Measurements from ENCODE around the gene PRAC2. TPM values are rescaled to one million over a fixed set of nuclear protein-coding genes. Genes with fewer than 3 reads are reported as not detected.
A peak's percentile ranks its signal among the peaks of the same experiment; 100 is the strongest.

Gene PRAC2
- total and polyA plus RNA-seq, 5 donors from 2014 or later: not detected

DNA sequence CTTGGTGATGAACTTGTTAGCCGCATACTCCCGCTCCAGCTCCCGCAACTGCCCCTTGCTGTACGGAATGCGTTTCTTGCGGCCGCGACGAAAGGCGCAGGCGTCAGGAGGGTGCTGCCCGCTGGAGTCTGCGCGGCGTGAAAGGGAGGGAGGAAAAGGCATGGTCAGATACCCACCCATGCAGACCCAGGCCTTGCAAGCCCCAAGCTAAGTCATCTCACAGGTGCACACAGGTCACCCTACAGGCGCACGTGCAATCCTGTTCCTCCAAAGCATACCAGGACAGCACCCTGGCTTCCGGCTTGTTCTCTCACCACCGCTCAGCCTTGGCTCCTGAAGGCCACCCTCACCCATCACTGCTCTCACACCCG, 3.9 kb downstream of the PRAC2 start:
- H3K4me1 ChIP-seq (ENCODE audit: control insufficient read depth, insufficient read depth, low read length, poor library complexity, severe bottlenecking): peaks cover 54% of the 10 kb centered on the region
- Mint-ChIP-seq H3K27ac (peak overlapping the region in 1 of 3 donors; percentile 87), H3K27me3 (peaks cover 100% of the 10 kb centered on the region), H3K9me3 (peaks cover 0 to 6% (median 0%) of the 10 kb centered on the region in 7 donors), H3K4me1 (peaks cover 7 to 52% (median 20%) of the 10 kb centered on the region in 4 donors), H3K4me3 (peak overlapping the region in 3 of 4 donors; percentile 16 to 90 (median 32)), H3K36me3 (no peaks in the 10 kb centered on the region)
- ATAC-seq (ENCODE audit: low read depth in 2 of 2): no peak
- peaks cover 58% of the 10 kb centered on the region for H3K27me3 ChIP-seq (ENCODE audit: control insufficient read depth, insufficient read depth, low read length)
- no peak for DNase-seq
- no peak overlapping the region for H3K27ac ChIP-seq (ENCODE audit: insufficient read depth, low read length, poor library complexity, severe bottlenecking)
- H3K36me3 ChIP-seq (ENCODE audit: control insufficient read depth, insufficient read depth, low read length): no peaks in the 10 kb centered on the region
- no peak overlapping the region for H3K4me3 ChIP-seq (ENCODE audit: low read depth, low read length)
- no peaks in the 10 kb centered on the region for H3K9me3 ChIP-seq (ENCODE audit: control insufficient read depth in 2 of 2, low read length in 2 of 2)

DNA sequence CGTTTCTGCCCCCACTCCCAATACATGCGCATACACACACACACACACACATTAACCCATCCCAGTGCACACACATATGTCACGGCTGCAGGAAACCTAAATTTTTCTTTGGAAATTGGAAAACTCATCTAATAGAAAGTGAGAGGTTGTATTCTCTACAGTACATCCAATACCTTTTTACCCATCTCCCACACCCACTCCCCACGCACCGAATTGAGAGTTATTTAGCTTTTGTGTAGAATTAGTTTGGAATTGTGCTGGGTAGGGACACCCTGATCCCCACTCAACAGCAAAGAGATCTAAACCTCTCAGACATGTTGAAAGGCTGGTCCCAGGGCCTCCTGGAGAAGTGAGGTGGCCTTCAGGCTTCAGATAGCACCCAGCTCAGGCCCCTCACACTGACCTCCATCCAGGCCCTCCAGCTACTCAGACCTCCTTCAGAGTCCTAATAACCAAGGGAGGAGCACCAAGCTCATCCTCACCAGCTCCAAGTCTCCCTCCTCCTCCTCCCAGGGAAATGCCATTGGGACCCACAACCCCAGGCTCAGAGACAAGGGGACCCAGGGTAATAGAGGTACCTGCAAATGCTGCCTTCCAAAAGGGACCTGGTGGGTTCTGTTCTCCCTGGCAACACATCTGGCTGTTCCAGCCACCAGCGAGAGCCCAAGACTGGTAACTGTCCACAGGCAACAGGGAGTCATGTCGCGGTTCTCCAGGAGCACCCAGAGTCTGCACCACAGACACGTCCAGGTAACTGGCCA, 4.6 kb downstream of the PRAC2 start:
- peaks cover 0 to 6% (median 0%) of the 10 kb centered on the region in 7 donors for H3K9me3 Mint-ChIP-seq
- H3K27me3 Mint-ChIP-seq: peaks cover 100% of the 10 kb centered on the region
- no peaks in the 10 kb centered on the region for H3K36me3 Mint-ChIP-seq
- peak overlapping the region in 1 of 3 donors; percentile 87 for H3K27ac Mint-ChIP-seq
- no peak for ATAC-seq (ENCODE audit: low read depth in 2 of 2)
- no peak overlapping the region for H3K4me3 ChIP-seq (ENCODE audit: low read depth, low read length)
- peaks cover 50% of the 10 kb centered on the region for H3K4me1 ChIP-seq (ENCODE audit: control insufficient read depth, insufficient read depth, low read length, poor library complexity, severe bottlenecking)
- H3K4me3 Mint-ChIP-seq: peak overlapping the region in 3 of 4 donors; percentile 52 to 90 (median 69)
- no peak for DNase-seq
- H3K27me3 ChIP-seq (ENCODE audit: control insufficient read depth, insufficient read depth, low read length): peaks cover 57% of the 10 kb centered on the region
- peaks cover 7 to 53% (median 20%) of the 10 kb centered on the region in 4 donors for H3K4me1 Mint-ChIP-seq
- H3K9me3 ChIP-seq (ENCODE audit: control insufficient read depth in 2 of 2, low read length in 2 of 2): no peaks in the 10 kb centered on the region
- H3K27ac ChIP-seq (ENCODE audit: insufficient read depth, low read length, poor library complexity, severe bottlenecking): no peak overlapping the region
- H3K36me3 ChIP-seq (ENCODE audit: control insufficient read depth, insufficient read depth, low read length): no peaks in the 10 kb centered on the region

DNA sequence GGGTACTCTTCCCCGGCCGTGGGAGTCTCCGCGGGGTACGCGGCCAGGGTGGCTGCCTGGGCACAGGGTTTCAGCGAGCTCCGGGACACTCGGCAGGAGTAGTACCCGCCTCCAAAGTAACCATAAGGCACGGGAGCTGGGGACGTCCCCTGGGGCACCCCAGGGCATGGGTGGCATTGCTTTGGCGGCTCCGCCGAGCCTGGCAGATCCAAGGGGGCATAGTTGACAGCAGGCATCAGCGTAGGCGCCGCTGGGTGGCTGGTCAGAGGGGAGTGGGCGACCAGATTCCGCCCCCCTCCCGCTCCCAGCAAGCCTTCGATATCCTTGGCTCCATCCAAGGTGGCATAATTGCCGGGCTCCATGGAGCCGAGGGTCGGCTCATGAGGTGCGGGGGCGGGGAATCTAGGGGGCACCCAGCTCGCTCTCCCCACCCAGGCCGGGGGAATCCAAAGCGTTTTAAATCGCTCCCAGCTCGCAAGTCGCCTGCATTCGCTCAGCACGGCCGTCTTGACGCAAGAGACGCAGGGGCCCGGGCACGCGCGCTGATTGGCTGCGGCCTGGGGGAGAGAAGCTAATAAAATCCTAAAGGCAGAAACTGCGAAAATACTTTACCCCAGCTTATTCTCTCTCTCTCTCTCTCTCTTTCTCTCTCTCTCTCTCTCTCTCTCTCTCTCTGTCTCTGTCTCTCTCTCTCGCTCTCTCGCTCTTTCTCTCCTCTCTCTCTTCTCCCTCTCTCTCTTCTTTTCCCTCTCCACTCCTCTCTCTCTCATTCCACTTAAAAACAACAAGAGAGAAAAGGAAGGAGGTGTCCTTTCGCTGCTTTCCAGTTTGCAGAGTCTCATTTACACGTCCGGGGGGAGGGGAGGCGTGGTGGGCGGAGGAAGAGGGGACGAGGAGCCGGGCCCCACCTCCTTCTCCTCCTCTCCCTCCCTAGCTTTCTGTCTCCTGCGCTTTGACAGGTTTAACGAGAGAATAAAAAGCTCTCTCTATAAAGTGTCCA, 5.5 kb downstream of the PRAC2 start, which contains the start of gene HOXB13:
HOXB13 (minus strand) TSS at position 519 of the 1,000 bp plus-strand sequence; CDS start at position 362, 157 bp downstream.
- Histone ChIP-seq H3K36me3 (ENCODE audit: control insufficient read depth, insufficient read depth, low read length) (no peaks in the 10 kb centered on the region), H3K9me3 (ENCODE audit: control insufficient read depth in 2 of 2, low read length in 2 of 2) (no peaks in the 10 kb centered on the region), H3K4me3 (ENCODE audit: low read depth, low read length) (peak within 1 kb of the TSS; percentile 32), H3K4me1 (ENCODE audit: control insufficient read depth, insufficient read depth, low read length, poor library complexity, severe bottlenecking) (peaks cover 47% of the 10 kb centered on the region), H3K27ac (ENCODE audit: insufficient read depth, low read length, poor library complexity, severe bottlenecking) (no peak within 1 kb of the TSS), H3K27me3 (ENCODE audit: control insufficient read depth, insufficient read depth, low read length) (peaks cover 60% of the 10 kb centered on the region)
- Mint-ChIP-seq H3K4me3 (peak within 1 kb of the TSS; percentile 32 to 88 (median 57)), H3K4me1 (peaks cover 7 to 55% (median 20%) of the 10 kb centered on the region in 4 donors), H3K36me3 (no peaks in the 10 kb centered on the region), H3K9me3 (peaks cover 0 to 6% (median 0%) of the 10 kb centered on the region in 7 donors), H3K27ac (peak within 1 kb of the TSS in 1 of 3 donors; percentile 71), H3K27me3 (peaks cover 99% of the 10 kb centered on the region)
- DNase-seq (peak; percentile 20 to 56 (median 37)), ATAC-seq (ENCODE audit: low read depth in 2 of 2) (no peak)

DNA sequence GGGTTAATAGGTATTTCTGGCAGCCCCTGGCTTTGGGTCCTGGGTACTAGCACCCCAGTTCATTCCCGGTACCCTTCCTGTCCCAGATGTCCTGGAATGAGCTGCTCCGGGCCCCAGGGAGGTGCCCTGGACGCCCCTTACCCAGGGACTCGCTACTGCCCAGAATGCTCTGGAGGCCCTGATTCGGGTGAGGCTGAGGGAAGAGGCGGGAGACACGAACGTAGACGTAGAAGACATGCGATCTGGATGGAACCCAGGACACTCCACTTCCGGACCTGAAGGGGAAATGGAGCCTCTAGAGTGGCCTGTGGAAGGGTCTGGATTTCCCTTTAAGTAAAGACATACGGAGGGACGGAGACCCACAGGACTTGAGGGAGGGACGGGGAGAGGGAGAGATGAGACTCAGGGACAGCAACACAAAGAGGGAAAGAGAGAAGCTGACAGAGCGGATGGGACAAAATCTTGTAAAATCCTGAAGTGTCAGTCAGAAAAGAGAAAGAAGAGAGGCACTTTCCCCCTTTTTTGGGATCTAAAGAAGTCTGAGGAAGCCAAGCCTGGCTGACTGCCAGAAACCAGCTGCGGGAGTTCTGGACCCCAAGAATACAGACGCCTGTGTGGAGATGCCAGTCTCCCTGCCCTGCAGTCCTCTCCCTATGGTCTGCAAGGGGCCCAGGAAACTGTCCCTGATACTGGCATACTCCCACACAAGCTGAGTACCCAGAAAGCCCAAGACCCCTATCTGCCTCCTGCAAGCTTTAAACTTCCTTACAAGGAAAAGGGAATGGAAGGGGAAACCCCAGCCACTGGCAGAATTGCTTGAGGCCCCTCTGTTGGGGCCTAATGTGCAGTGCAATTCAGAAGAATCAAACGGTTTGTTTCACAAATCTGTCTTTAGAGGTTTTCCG, 6.6 kb downstream of the PRAC2 start:
- H3K4me3 ChIP-seq (ENCODE audit: low read depth, low read length): no peak overlapping the region
- no peaks in the 10 kb centered on the region for H3K36me3 Mint-ChIP-seq
- H3K27me3 ChIP-seq (ENCODE audit: control insufficient read depth, insufficient read depth, low read length): peaks cover 60% of the 10 kb centered on the region
- DNase-seq (no peak), ATAC-seq (ENCODE audit: low read depth in 2 of 2) (no peak)
- H3K4me1 Mint-ChIP-seq: peaks cover 0 to 55% (median 13%) of the 10 kb centered on the region in 4 donors
- H3K27ac ChIP-seq (ENCODE audit: insufficient read depth, low read length, poor library complexity, severe bottlenecking): no peak overlapping the region
- H3K4me3 Mint-ChIP-seq: peak overlapping the region in 1 of 4 donors; percentile 43
- H3K9me3 Mint-ChIP-seq: peaks cover 0 to 8% (median 0%) of the 10 kb centered on the region in 7 donors
- peaks cover 99% of the 10 kb centered on the region for H3K27me3 Mint-ChIP-seq
- H3K4me1 ChIP-seq (ENCODE audit: control insufficient read depth, insufficient read depth, low read length, poor library complexity, severe bottlenecking): peaks cover 37% of the 10 kb centered on the region
- no peaks in the 10 kb centered on the region for H3K36me3 ChIP-seq (ENCODE audit: control insufficient read depth, insufficient read depth, low read length)
- H3K9me3 ChIP-seq (ENCODE audit: control insufficient read depth in 2 of 2, low read length in 2 of 2): no peaks in the 10 kb centered on the region
- no peak overlapping the region for H3K27ac Mint-ChIP-seq

DNA sequence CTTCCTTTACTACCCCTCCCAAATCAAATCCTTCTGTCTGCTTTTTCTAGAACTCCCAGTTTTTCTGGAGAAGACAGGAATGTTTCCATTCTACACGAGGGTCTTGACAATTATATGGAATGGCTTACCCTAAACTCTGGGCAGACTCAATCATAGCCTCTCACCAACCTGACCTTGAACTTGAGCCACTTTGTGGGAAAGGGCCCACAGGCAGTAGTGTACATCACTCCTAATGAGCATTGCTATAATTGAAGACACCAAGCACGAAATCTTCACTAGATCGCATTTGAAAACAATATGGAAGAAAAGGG, 7.2 kb downstream of the PRAC2 start:
- Histone ChIP-seq H3K36me3 (ENCODE audit: control insufficient read depth, insufficient read depth, low read length) (no peaks in the 10 kb centered on the region), H3K4me1 (ENCODE audit: control insufficient read depth, insufficient read depth, low read length, poor library complexity, severe bottlenecking) (peaks cover 31% of the 10 kb centered on the region), H3K27me3 (ENCODE audit: control insufficient read depth, insufficient read depth, low read length) (peaks cover 66% of the 10 kb centered on the region), H3K4me3 (ENCODE audit: low read depth, low read length) (no peak overlapping the region), H3K9me3 (ENCODE audit: control insufficient read depth in 2 of 2, low read length in 2 of 2) (no peaks in the 10 kb centered on the region), H3K27ac (ENCODE audit: insufficient read depth, low read length, poor library complexity, severe bottlenecking) (no peak overlapping the region)
- DNase-seq: no peak
- H3K27me3 Mint-ChIP-seq: peaks cover 99% of the 10 kb centered on the region
- peaks cover 0 to 6% (median 0%) of the 10 kb centered on the region in 7 donors for H3K9me3 Mint-ChIP-seq
- H3K4me3 Mint-ChIP-seq: peak overlapping the region in 1 of 4 donors; percentile 43
- H3K27ac Mint-ChIP-seq: no peak overlapping the region
- H3K4me1 Mint-ChIP-seq: peaks cover 0 to 49% (median 11%) of the 10 kb centered on the region in 4 donors
- ATAC-seq (ENCODE audit: low read depth in 2 of 2): no peak
- H3K36me3 Mint-ChIP-seq: no peaks in the 10 kb centered on the region

DNA sequence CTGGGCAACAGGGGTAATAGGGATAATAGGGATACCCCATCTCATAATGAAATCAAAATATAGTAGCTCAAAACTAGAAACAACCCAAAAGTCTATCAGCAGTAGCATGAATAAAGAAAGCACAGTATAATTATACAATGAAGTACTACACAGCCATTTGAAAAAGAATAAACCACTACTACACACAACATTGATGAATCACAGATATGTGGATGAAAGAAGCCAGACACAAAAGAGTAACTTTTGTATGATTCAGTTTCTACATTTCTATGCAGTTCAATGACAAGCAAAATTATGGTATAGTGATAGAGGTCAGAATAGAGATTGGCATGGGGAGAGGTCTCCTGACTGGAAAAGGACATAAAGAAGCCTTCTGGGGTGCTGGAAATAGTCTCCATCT, 8.4 kb downstream of the PRAC2 start:
- Histone ChIP-seq H3K27ac (ENCODE audit: insufficient read depth, low read length, poor library complexity, severe bottlenecking) (no peak overlapping the region), H3K9me3 (ENCODE audit: control insufficient read depth in 2 of 2, low read length in 2 of 2) (no peaks in the 10 kb centered on the region), H3K4me3 (ENCODE audit: low read depth, low read length) (no peak overlapping the region), H3K36me3 (ENCODE audit: control insufficient read depth, insufficient read depth, low read length) (no peaks in the 10 kb centered on the region), H3K27me3 (ENCODE audit: control insufficient read depth, insufficient read depth, low read length) (peaks cover 65% of the 10 kb centered on the region), H3K4me1 (ENCODE audit: control insufficient read depth, insufficient read depth, low read length, poor library complexity, severe bottlenecking) (peaks cover 27% of the 10 kb centered on the region)
- no peaks in the 10 kb centered on the region for H3K36me3 Mint-ChIP-seq
- H3K4me1 Mint-ChIP-seq: peaks cover 0 to 41% (median 11%) of the 10 kb centered on the region in 4 donors
- DNase-seq (no peak), ATAC-seq (ENCODE audit: low read depth in 2 of 2) (no peak)
- H3K27ac Mint-ChIP-seq: no peak overlapping the region
- H3K4me3 Mint-ChIP-seq: no peak overlapping the region
- H3K9me3 Mint-ChIP-seq: peaks cover 0 to 6% (median 0%) of the 10 kb centered on the region in 7 donors
- peaks cover 99% of the 10 kb centered on the region for H3K27me3 Mint-ChIP-seq
